PC-3 (cell line): ENCODE data around the gene TADA2A.

Experiments used
- EZH2phosphoT487 ChIP-seq: fragments of 300-600 bp; sonication (generic); IDR thresholded peaks from 2 replicates; pipeline ENCODE4 v1.6.1; 2018; ENCODE audit warnings: mild to moderate bottlenecking, antibody characterized with exemption, low read length, borderline replicate concordance
- TF ChIP-seq, protein P1 (sequence below): fragments of 300-600 bp; sonication (generic); conservative IDR thresholded peaks from 2 replicates; pipeline ENCODE4 v1.5.1; 2017; ENCODE audit warnings: antibody characterized with exemption, low read depth, mild to moderate bottlenecking, low read length

DNA sequence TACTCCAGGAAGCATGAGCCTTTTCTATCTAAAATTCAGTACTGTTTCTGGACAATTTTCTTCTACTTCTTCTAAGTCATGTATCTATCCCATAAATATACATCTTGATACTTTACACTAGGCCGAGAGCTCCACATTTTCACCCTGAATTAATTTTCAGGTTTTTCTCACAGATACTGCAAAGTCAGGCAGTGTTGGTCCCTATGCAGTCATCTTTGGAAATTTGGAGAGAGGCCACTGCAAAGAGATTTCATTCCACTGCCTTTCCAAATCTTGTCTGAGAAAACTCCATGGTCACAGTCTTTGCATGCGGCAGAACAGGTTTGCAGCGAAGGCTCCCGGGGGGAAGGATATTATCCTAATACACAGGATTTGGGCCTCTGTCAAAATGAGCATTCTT, 111.2 kb downstream of the TADA2A start:
- TF ChIP-seq, protein P1, sequence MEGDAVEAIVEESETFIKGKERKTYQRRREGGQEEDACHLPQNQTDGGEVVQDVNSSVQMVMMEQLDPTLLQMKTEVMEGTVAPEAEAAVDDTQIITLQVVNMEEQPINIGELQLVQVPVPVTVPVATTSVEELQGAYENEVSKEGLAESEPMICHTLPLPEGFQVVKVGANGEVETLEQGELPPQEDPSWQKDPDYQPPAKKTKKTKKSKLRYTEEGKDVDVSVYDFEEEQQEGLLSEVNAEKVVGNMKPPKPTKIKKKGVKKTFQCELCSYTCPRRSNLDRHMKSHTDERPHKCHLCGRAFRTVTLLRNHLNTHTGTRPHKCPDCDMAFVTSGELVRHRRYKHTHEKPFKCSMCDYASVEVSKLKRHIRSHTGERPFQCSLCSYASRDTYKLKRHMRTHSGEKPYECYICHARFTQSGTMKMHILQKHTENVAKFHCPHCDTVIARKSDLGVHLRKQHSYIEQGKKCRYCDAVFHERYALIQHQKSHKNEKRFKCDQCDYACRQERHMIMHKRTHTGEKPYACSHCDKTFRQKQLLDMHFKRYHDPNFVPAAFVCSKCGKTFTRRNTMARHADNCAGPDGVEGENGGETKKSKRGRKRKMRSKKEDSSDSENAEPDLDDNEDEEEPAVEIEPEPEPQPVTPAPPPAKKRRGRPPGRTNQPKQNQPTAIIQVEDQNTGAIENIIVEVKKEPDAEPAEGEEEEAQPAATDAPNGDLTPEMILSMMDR = no peak
- TF ChIP-seq EZH2phosphoT487 = no peak
